Liver (tissue), 9 donors: Measurements from ENCODE around the gene LMX1B. TPM values are rescaled to one million over a fixed set of nuclear protein-coding genes. Genes with fewer than 3 reads are reported as not detected.

Source experiments
- DNase-seq: peaks from one replicate; pipeline ENCODE4 v3.0.0-alpha.2; 2017; ENCODE audit warnings: low spot score
- H3K27ac ChIP-seq, 2 donors: one replicate each; pipeline ENCODE4 v1.7.0; 2013; ENCODE audit warnings: inconsistent platforms in 2 of 2, low read length in 2 of 2, control low read depth in 1 of 2, low read depth in 1 of 2, mild to moderate bottlenecking in 1 of 2
- H3K27me3 ChIP-seq, 4 donors: one replicate each; pipeline versions ENCODE4 v1.6.1 to v1.7.0; 2013; ENCODE audit warnings: low read length in 3 of 4, inconsistent platforms in 1 of 4, mild to moderate bottlenecking in 1 of 4, moderate library complexity in 1 of 4; ENCODE audit not compliant: control insufficient read depth in 4 of 4, insufficient read depth in 4 of 4
- H3K36me3 ChIP-seq, 4 donors: one replicate each; pipeline versions ENCODE4 v1.6.1 to v1.7.0; 2013; ENCODE audit warnings: low read length in 3 of 4, mild to moderate bottlenecking in 3 of 4, low read depth in 1 of 4, moderate library complexity in 1 of 4; ENCODE audit not compliant: control insufficient read depth in 4 of 4, insufficient read depth in 3 of 4
- H3K4me1 ChIP-seq, 4 donors: one replicate each; pipeline versions ENCODE4 v1.6.1 to v1.7.0; 2013; ENCODE audit warnings: low read length in 3 of 4, mild to moderate bottlenecking in 3 of 4, moderate library complexity in 1 of 4; ENCODE audit not compliant: control insufficient read depth in 4 of 4, insufficient read depth in 4 of 4
- H3K4me3 ChIP-seq, 3 donors: one replicate each; pipeline versions ENCODE4 v1.6.1 to v1.7.0; 2013; ENCODE audit warnings: low read length in 3 of 3, control low read depth in 1 of 3, low read depth in 1 of 3, mild to moderate bottlenecking in 1 of 3
- H3K9ac ChIP-seq, 2 donors: one replicate each; pipeline ENCODE4 v1.7.0; 2013; ENCODE audit warnings: low read length in 2 of 2, mild to moderate bottlenecking in 2 of 2, moderate library complexity in 2 of 2, control low read depth in 1 of 2, low read depth in 1 of 2
- H3K9me3 ChIP-seq, 4 donors: one replicate each; pipeline versions ENCODE4 v1.6.1 to v1.7.0; 2013; ENCODE audit warnings: low read length in 3 of 4; ENCODE audit not compliant: control insufficient read depth in 4 of 4
- FOXA1 ChIP-seq: IDR thresholded peaks from 2 replicates; pipeline ENCODE4 v1.6.1; 2016; ENCODE audit warnings: antibody characterized with exemption
- GABPA ChIP-seq, 2 donors: IDR thresholded peaks in 1 of 2; conservative IDR thresholded peaks in 1 of 2; 2 replicates each; pipeline ENCODE4 v1.6.1; 2016; ENCODE audit warnings: antibody characterized with exemption in 2 of 2, mild to moderate bottlenecking in 1 of 2, moderate library complexity in 1 of 2
- HNF4A ChIP-seq, 2 donors: conservative IDR thresholded peaks; 2 replicates each; pipeline ENCODE4 v1.6.1; 2016; ENCODE audit warnings: antibody characterized with exemption in 2 of 2, mild to moderate bottlenecking in 2 of 2
- HNF4G ChIP-seq: IDR thresholded peaks from 2 replicates; pipeline ENCODE4 v1.6.1; 2016; ENCODE audit warnings: antibody characterized with exemption
- JUND ChIP-seq, 2 donors: IDR thresholded peaks; 2 replicates each; pipeline ENCODE4 v1.6.1; 2016; ENCODE audit warnings: antibody characterized with exemption in 2 of 2
- RXRA ChIP-seq, 2 donors: IDR thresholded peaks; 2 replicates each; pipeline ENCODE4 v1.6.1; 2017 to 2018; ENCODE audit warnings: antibody characterized with exemption in 2 of 2, mild to moderate bottlenecking in 1 of 2
- SP1 ChIP-seq: IDR thresholded peaks from 2 replicates; pipeline ENCODE4 v1.6.1; 2018; ENCODE audit warnings: antibody characterized with exemption, mild to moderate bottlenecking
- YY1 ChIP-seq: IDR thresholded peaks from 2 replicates; pipeline ENCODE4 v1.6.1; 2016; ENCODE audit warnings: antibody characterized with exemption, mild to moderate bottlenecking
- WGBS: extraction: QIAGEN DNeasy Blood & Tissue Kit; methylation state at CpG from one replicate; pipeline ENCODE4 v1.1.7; 2013; 5-methylcytosine and 5-hydroxymethylcytosine counted together
- polyA plus RNA-seq, 2 donors: library from polyadenylated mRNA; stranded (reverse) in 1 of 2; unstranded in 1 of 2; fragments of 200-250 nt in 1 of 2; fragments of >200 nt in 1 of 2; fragmentation: Nextera tagmentation in 1 of 2; extraction: Ambion mirVana in 1 of 2; gene quantifications; one replicate each; pipeline versions ENCODE4 v1.2.1 to v1.2.3, GENCODE V29; 2013 to 2015
- total RNA-seq, 2 donors: library from RNA; depleted of rRNA; stranded (reverse); fragments of >200 nt; gene quantifications; one replicate each; pipeline ENCODE4 v1.2.3, GENCODE V29; 2014
- TF ChIP-seq, protein P1 (sequence below): IDR thresholded peaks from 2 replicates; pipeline ENCODE4 v1.6.1; 2016; ENCODE audit warnings: antibody characterized with exemption
- TF ChIP-seq, protein P2 (sequence below): IDR thresholded peaks from 2 replicates; pipeline ENCODE4 v1.6.1; 2016; ENCODE audit warnings: antibody characterized with exemption
- TF ChIP-seq, protein P3 (sequence below): IDR thresholded peaks from 2 replicates; pipeline ENCODE4 v1.6.1; 2016; ENCODE audit warnings: antibody characterized with exemption, mild to moderate bottlenecking
- TF ChIP-seq, protein P4 (sequence below): IDR thresholded peaks from 2 replicates; pipeline ENCODE4 v1.6.1; 2016; ENCODE audit warnings: antibody characterized with exemption
- donor health status: healthy.
- donor health status: healthy.
- donor health status: healthy.
- donor health status: healthy.
- donor health status: healthy.

Gene LMX1B
- total and polyA plus RNA-seq, 4 donors = not detected

- 11% methylated on average over 15 of the region's 15 CpGs for WGBS
- Histone ChIP-seq H3K9ac (no peak overlapping the region), H3K9me3 (no peaks in the 10 kb centered on the region), H3K27me3 (peaks cover 9 to 43% (median 37%) of the 10 kb centered on the region in 4 donors), H3K27ac (no peak overlapping the region), H3K4me1 (peaks cover 7 to 16% (median 13%) of the 10 kb centered on the region in 4 donors), H3K4me3 (no peak overlapping the region), H3K36me3 (no peaks in the 10 kb centered on the region)
- DNase-seq = no peak
- no peak for TF ChIP-seq JUND (IDR thresholded peaks at IDR 0.05)
- TF ChIP-seq, protein P1, sequence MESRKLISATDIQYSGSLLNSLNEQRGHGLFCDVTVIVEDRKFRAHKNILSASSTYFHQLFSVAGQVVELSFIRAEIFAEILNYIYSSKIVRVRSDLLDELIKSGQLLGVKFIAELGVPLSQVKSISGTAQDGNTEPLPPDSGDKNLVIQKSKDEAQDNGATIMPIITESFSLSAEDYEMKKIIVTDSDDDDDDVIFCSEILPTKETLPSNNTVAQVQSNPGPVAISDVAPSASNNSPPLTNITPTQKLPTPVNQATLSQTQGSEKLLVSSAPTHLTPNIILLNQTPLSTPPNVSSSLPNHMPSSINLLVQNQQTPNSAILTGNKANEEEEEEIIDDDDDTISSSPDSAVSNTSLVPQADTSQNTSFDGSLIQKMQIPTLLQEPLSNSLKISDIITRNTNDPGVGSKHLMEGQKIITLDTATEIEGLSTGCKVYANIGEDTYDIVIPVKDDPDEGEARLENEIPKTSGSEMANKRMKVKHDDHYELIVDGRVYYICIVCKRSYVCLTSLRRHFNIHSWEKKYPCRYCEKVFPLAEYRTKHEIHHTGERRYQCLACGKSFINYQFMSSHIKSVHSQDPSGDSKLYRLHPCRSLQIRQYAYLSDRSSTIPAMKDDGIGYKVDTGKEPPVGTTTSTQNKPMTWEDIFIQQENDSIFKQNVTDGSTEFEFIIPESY = no peak
- TF ChIP-seq SP1 = no peak
- TF ChIP-seq HNF4A (conservative IDR thresholded peaks at IDR 0.05) = no peak
- TF ChIP-seq, protein P2, sequence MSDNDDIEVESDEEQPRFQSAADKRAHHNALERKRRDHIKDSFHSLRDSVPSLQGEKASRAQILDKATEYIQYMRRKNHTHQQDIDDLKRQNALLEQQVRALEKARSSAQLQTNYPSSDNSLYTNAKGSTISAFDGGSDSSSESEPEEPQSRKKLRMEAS = no peak
These were observed 7.6 kb downstream of the LMX1B start for GRCh38 chr9:126621061-126621918.

- Histone ChIP-seq H3K27ac (no peak overlapping the region), H3K4me1 (peaks cover 6 to 21% (median 15%) of the 10 kb centered on the region in 4 donors), H3K27me3 (peaks cover 12 to 40% (median 30%) of the 10 kb centered on the region in 4 donors), H3K9me3 (no peaks in the 10 kb centered on the region), H3K9ac (no peak overlapping the region), H3K36me3 (no peaks in the 10 kb centered on the region), H3K4me3 (no peak overlapping the region)
- no peak for DNase-seq
- 10% methylated on average over 18 of the region's 18 CpGs for WGBS
- TF ChIP-seq SP1 (no peak), GABPA (IDR thresholded peaks at IDR 0.05 in 1 of 2, conservative IDR thresholded peaks at IDR 0.05 in 1 of 2) (no peak), FOXA1 (no peak), RXRA (IDR thresholded peaks at IDR 0.05) (no peak), YY1 (no peak), HNF4G (no peak), HNF4A (conservative IDR thresholded peaks at IDR 0.05) (no peak)
- TF ChIP-seq, protein P3, sequence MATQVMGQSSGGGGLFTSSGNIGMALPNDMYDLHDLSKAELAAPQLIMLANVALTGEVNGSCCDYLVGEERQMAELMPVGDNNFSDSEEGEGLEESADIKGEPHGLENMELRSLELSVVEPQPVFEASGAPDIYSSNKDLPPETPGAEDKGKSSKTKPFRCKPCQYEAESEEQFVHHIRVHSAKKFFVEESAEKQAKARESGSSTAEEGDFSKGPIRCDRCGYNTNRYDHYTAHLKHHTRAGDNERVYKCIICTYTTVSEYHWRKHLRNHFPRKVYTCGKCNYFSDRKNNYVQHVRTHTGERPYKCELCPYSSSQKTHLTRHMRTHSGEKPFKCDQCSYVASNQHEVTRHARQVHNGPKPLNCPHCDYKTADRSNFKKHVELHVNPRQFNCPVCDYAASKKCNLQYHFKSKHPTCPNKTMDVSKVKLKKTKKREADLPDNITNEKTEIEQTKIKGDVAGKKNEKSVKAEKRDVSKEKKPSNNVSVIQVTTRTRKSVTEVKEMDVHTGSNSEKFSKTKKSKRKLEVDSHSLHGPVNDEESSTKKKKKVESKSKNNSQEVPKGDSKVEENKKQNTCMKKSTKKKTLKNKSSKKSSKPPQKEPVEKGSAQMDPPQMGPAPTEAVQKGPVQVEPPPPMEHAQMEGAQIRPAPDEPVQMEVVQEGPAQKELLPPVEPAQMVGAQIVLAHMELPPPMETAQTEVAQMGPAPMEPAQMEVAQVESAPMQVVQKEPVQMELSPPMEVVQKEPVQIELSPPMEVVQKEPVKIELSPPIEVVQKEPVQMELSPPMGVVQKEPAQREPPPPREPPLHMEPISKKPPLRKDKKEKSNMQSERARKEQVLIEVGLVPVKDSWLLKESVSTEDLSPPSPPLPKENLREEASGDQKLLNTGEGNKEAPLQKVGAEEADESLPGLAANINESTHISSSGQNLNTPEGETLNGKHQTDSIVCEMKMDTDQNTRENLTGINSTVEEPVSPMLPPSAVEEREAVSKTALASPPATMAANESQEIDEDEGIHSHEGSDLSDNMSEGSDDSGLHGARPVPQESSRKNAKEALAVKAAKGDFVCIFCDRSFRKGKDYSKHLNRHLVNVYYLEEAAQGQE = no peak
- TF ChIP-seq, protein P1 = no peak
- TF ChIP-seq, protein P4, sequence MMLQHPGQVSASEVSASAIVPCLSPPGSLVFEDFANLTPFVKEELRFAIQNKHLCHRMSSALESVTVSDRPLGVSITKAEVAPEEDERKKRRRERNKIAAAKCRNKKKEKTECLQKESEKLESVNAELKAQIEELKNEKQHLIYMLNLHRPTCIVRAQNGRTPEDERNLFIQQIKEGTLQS = no peak
These were observed 8.4 kb downstream of the LMX1B start for GRCh38 chr9:126621919-126622735.
